ENCODE measurements around the gene KRT3. TPM values are rescaled to one million over a fixed set of nuclear protein-coding genes. Genes with fewer than 3 reads are reported as not detected.

KRT3 gene
- polyA plus RNA-seq, 3 donors, result not detected

DNA sequence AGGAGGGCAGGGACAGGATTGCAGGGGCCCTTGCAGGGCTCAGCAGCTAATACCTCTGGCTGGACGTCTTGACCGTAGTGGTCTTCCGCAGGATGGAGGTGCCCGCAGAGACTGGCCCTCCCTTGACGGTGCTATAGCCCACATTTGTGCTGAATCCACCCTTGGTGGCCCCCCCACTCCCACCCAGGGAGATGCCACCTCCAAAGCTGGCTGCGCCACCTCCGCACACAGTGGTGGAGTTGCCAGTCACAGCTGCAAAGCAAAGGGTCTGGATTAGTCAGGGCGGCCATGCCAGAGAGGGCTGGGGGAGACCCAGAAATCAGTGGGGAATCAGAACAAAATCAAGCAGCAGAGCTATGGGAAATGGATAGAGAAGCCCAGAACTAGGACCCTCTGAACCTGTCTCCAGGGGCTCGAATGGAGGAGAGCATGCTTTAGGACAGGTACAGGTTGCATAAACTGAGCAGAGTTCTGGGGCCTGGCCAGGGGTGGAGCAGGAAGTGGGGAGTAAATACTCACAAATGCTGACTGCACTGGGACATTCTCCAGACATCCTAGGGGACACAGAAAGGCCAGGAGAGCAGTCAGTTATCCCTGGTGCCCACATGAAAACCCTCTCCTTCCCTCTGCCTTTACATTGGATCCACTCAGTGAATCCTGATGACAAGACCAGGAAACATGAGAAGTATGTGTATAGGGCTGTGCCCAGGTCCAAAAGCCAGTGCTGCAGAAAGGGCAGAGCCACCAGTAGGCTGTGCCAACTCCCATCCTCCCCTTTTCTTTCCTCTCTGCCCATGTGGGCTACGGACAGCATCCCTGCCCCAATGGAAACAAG is 26.1 kb upstream of the KRT3 start:
- Histone ChIP-seq H3K9me3 (replicated peaks in 1 of 2; ENCODE audit: control insufficient read depth in 1 of 2, insufficient read depth in 1 of 2, low read length in 2 of 2) (no peaks in the 10 kb centered on the region), H3K27me3 (ENCODE audit: control insufficient read depth in 2 of 2, insufficient read depth in 2 of 2, low read length in 2 of 2) (no peaks in the 10 kb centered on the region), H3K79me2 (ENCODE audit: insufficient read depth, low read length) (no peaks in the 10 kb centered on the region), H4K20me1 (ENCODE audit: insufficient read depth, low read length) (no peaks in the 10 kb centered on the region), H3K4me2 (replicated peaks; ENCODE audit: extremely low read depth, low read length, poor library complexity, severe bottlenecking) (no peak overlapping the region), H3K4me1 (ENCODE audit: control insufficient read depth in 1 of 2, insufficient read depth in 2 of 2, low read length in 2 of 2) (no peaks in the 10 kb centered on the region), H3K36me3 (replicated peaks in 1 of 2; ENCODE audit: control insufficient read depth in 1 of 2, insufficient read depth in 2 of 2, low read length in 2 of 2) (no peaks in the 10 kb centered on the region), H3K4me3 (replicated peaks in 1 of 3; ENCODE audit: low read depth in 2 of 3, low read length in 3 of 3) (no peak overlapping the region), H2AFZ (ENCODE audit: insufficient read depth, low read depth, low read length, poor library complexity, severe bottlenecking) (no peak overlapping the region), H3K9ac (ENCODE audit: insufficient read depth, low read length, poor library complexity, severe bottlenecking) (no peak overlapping the region), H3K27ac (ENCODE audit: low read depth in 1 of 2, low read length in 2 of 2) (no peak overlapping the region)
- WGBS (ENCODE audit: insufficient coverage), result 92% methylated on average over 8 of the region's 10 CpGs
- no peak overlapping the region for H3K4me3 Mint-ChIP-seq
- no peaks in the 10 kb centered on the region for H3K36me3 Mint-ChIP-seq
- no peaks in the 10 kb centered on the region for H3K9me3 Mint-ChIP-seq
- TF ChIP-seq CTCF (IDR thresholded peaks at IDR 0.05), result no peak
- intact Hi-C loops (cut with micrococcal nuclease), result no loop called here
- DNase-seq, result no peak
- no peaks in the 10 kb centered on the region for H3K4me1 Mint-ChIP-seq
- H3K27me3 Mint-ChIP-seq (ENCODE audit: low read depth in 3 of 3), result peaks cover 3 to 7% (median 7%) of the 10 kb centered on the region in 3 donors
- H3K27ac Mint-ChIP-seq, result no peak overlapping the region

DNA sequence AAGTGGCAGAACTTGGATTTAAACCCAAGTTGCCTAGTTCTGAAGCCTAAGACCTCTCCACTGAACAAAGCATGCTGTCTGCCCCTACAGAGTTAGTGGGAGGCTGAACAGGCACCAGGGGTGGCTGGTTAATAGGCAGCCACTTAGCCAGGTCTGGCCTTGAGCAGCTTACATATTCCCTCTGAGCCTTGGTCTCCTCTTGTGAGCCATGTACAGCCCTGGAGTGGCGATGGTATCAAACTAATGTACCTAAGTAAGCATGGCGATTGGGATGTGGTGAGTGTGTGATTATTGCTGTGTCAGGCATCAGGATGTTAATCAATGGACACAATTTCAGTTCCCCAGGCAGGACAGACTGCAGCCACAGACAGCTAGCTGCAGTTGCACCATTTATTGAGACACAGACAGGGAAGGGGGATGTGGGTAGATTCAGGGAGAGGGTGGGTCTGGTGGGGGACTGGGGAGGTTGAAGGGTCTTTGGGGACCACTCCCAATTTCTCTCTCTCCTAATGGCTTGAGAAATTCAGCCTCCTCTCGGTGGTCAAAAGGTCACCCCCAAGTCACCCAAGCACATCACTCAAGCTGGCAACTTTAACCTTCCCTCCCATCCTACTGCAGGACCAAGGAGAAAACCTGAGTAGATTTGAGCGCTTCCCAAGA is 25.3 kb upstream of the KRT3 start:
- Mint-ChIP-seq H3K9me3 (no peaks in the 10 kb centered on the region), H3K27me3 (ENCODE audit: low read depth in 3 of 3) (peaks cover 3 to 9% (median 3%) of the 10 kb centered on the region in 3 donors), H3K27ac (no peak overlapping the region), H3K4me3 (no peak overlapping the region), H3K36me3 (no peaks in the 10 kb centered on the region), H3K4me1 (no peaks in the 10 kb centered on the region)
- H3K4me3 ChIP-seq (replicated peaks in 1 of 3; ENCODE audit: low read depth in 2 of 3, low read length in 3 of 3), result no peak overlapping the region
- no peaks in the 10 kb centered on the region for H3K9me3 ChIP-seq (replicated peaks in 1 of 2; ENCODE audit: control insufficient read depth in 1 of 2, insufficient read depth in 1 of 2, low read length in 2 of 2)
- no peak overlapping the region for H3K4me2 ChIP-seq (replicated peaks; ENCODE audit: extremely low read depth, low read length, poor library complexity, severe bottlenecking)
- H3K9ac ChIP-seq (ENCODE audit: insufficient read depth, low read length, poor library complexity, severe bottlenecking), result no peak overlapping the region
- H3K27ac ChIP-seq (ENCODE audit: low read depth in 1 of 2, low read length in 2 of 2), result no peak overlapping the region
- no peak for DNase-seq
- no peaks in the 10 kb centered on the region for H3K27me3 ChIP-seq (ENCODE audit: control insufficient read depth in 2 of 2, insufficient read depth in 2 of 2, low read length in 2 of 2)
- WGBS (ENCODE audit: insufficient coverage), result 55% methylated on average over 2 of the region's 4 CpGs
- TF ChIP-seq CTCF (IDR thresholded peaks at IDR 0.05), result no peak
- H3K4me1 ChIP-seq (ENCODE audit: control insufficient read depth in 1 of 2, insufficient read depth in 2 of 2, low read length in 2 of 2), result no peaks in the 10 kb centered on the region
- H4K20me1 ChIP-seq (ENCODE audit: insufficient read depth, low read length), result no peaks in the 10 kb centered on the region
- no peaks in the 10 kb centered on the region for H3K79me2 ChIP-seq (ENCODE audit: insufficient read depth, low read length)
- no peak overlapping the region for H2AFZ ChIP-seq (ENCODE audit: insufficient read depth, low read depth, low read length, poor library complexity, severe bottlenecking)
- H3K36me3 ChIP-seq (replicated peaks in 1 of 2; ENCODE audit: control insufficient read depth in 1 of 2, insufficient read depth in 2 of 2, low read length in 2 of 2), result no peaks in the 10 kb centered on the region
- intact Hi-C loops (cut with micrococcal nuclease), result no loop called here
